GM18511 (cell line): Measurements from ENCODE around the gene TAF1D.
A peak's percentile ranks its signal among the peaks of the same experiment; 100 is the strongest.

Experiments
- ATAC-seq: cut with Tn5 transposase; IDR thresholded peaks from one replicate; pipeline ENCODE4 v1.9.1; 2021; ENCODE audit warnings: mild to moderate bottlenecking, moderate library complexity; ENCODE audit not compliant: unreplicated experiment

The TAF1D gene

DNA sequence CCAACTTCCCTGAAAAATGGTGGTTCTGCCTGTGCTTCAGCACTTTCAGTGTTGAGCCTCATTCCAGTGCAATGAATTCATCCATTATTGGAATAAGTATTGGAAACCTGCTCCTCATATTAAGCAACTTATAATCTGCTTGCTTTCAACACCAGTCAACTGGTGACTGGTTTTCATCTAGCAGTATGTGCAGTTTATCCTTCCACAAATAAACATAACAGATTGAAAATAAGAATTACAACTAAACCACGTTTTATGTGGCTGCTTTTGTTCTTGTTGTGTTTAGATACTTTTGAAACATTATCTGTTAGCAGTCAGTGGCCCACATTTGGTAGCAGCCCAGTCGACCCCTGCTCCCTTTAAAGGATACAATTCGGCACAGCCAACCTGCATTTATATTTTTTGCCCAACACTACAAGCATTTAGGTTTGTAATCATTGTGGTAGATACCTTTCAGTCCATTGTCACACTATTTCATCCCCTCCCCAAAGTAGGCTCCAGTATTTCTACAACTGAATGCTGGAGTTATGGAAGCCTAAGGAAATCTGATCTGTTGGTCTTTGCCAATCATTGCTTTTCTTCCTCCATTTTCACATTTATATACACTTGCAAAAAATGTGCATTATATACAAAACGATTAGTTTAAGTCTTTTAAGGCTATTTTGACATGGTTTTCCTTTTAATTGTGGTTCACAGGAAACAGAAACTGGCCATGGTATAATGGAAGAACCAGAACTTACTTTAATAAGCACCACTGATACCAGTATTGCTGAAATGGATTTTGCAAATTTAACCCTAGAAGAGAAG lies 13.1 kb downstream of the TAF1D start:
- ATAC-seq, result no peak

DNA sequence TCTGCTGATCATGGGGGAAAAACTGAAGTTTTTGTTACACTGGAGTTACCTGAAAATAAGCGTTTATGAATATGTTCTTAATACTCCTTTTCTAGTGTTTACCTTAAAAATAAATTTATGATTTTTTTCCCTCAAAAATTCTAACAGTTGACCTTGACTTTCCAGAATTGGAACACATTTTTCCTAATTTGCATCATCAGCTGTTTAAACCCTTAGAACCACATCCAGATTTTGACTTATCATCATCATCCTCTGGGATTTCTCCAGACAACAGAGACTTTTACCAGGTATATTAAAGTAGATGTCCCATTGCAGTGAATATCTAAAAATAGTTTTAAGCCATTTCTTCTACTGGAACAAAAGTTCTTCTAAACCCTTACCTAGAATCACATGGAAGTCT lies 17.2 kb downstream of the TAF1D start:
- ATAC-seq, result no peak

DNA sequence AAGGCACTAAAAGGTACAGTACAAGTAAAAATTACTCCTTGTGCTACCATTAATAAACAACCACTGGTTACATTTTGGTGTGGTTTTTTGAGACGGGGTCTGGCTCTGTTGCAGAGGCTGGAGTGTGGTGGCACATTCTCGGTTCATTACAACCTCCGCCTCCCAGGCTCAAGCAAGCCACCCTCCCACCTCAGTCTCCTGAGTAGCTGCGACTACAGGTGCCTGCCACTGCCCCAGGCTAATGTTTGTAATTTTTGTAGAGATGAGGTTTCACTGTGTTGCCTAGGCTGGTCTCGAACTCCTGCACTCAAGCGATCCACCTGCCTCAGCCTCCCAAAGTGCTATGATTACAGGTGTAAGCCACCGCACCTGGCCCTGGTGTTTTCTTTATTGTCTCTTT lies 20.8 kb downstream of the TAF1D start:
- ATAC-seq, result no peak

DNA sequence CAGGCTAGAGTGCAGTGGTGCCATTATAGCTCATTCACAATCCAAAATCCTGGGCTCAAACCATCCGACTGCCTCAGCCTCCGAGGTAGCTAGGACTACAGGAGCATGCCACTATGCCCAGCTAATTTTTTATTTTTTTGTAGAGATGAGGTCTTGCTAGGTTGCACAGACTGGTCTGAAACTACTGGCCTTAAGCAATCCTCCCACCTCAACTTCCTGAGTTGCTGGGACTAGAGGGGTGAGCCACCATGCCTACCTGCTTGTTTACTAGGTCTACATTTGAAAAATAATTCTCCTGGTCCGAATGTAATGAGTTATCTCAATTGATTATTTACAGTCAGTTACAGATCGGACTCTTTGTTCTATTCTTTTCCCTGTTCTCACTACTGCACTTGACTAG lies 22.0 kb downstream of the TAF1D start:
- no peak for ATAC-seq

DNA sequence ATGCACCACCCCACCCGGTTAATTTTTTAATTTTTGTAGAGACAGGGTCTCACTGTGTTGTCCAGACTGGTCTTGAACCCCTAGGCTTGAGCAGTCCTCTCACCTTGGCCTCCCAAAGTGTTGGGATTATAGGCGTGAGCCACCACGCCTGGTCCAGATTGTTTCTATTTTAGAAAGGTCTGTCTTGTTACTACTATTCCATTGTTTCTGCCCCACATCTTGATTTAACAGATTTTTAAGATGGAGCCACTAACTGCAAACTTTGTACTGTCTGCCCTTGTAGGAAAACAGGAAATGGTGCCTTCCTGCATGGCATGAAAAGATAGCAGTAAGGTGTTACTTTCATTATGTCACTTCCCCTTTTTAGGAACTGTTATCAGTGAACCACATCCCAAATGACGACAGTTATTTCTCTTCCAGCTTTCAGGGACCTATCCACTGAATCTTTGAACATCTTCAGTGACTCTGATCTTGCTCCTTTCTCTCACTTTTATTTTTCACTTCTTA lies 23.2 kb downstream of the TAF1D start:
- ATAC-seq, result peak; percentile 94

DNA sequence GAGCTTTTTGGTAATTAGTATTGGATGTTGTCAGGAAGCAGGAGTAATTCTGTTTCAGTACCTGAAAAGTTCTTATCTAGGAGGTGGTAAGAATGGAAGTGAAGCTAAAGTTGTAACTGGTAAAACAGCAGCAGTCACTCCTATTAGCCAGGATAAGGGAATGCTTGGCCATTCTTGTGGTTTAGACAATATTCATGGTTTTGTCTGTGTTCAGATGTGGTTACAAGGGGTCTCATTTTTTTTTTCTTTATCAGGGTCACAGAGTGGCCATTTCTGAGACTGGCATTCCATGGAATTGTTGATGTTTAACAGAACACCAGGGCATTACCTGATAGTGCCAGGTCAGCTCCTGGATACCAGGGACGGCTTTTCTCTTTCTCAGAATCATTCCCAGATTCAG lies 23.8 kb downstream of the TAF1D start:
- ATAC-seq, result no peak

DNA sequence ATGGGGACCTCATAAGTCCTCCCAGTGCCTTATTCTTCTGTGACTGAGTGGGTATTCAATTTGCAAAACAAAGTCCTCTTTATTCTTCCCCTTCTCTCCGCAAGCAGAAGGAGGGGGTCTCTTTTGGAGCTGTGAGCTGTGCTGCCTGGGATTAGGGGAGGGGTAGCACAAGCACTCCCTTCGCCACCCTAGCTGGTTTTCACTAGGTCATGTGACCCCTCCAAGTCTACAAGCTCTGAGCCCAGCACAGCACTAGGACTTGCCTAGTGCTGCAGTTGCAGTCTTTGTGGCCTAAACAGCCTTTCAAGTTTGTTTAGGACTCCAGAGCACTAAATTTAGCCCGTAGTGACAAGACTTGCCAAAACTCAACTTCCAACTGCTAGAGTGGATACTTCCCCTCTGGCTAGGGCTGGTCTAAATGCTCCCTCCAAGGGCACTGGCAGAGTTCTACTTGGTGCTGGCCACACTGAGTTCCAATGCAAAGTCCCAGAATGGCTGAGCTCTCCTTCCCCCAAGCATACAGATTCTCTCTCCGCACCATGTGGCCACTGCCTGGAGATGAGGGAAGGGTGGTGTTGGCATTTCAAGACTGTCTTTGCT lies 25.4 kb downstream of the TAF1D start:
- no peak for ATAC-seq

DNA sequence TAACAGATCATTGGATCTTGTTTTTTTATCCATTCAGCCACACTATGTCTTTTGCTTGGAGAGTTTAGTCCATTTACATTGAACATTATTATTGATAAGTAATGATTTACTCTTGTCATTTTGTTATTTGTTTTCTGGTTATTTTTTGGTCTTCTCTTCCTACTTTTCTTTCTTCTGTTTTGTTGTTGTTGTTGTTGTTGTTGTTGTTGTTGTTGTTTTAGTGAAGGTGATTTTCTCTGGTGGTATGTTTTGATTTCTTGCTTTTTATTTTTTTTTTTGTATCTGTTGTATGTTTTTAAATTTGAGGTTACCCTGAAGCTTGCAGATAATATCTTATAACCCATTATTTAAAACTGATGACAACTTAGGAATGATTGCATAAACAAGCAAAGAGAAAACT lies 28.6 kb downstream of the TAF1D start:
- ATAC-seq, result no peak

DNA sequence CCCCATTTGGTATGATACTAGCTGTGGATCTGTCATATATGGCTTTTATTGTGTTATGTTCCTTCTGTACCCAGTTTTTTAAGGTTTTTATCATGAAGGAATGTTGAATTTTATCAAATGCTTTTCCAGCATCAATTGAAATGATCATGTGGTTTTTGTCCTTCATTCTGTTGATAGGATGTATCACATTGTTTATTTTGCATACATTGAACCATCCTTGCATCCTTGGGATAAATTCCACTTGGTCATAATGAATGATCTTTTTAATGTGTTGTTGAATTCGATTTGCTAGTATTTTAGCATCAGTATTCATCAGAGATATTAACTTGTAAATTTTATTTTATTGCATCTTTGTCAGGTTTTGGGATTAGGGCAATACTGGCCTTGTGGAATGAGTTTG lies 31.1 kb downstream of the TAF1D start:
- no peak for ATAC-seq

DNA sequence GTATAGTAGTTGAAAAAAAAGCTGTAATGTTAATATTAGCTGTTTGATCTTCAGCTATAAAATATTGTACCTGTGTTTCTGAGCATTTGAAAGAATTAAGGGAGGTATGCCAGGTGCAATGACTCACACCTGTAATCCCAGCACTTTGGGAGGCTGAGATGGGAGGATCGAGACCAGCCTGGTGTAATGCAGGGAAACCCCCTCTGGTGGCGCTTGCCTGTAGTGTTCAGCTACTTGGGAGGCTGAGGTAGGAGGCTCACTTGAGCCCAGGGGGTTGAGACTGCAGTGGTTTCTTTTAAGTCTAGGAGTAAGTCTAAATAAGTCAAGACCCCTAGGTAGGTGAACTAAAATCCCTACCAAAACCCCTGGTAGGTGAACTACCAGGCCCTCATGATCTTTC lies 37.1 kb downstream of the TAF1D start:
- no peak for ATAC-seq

DNA sequence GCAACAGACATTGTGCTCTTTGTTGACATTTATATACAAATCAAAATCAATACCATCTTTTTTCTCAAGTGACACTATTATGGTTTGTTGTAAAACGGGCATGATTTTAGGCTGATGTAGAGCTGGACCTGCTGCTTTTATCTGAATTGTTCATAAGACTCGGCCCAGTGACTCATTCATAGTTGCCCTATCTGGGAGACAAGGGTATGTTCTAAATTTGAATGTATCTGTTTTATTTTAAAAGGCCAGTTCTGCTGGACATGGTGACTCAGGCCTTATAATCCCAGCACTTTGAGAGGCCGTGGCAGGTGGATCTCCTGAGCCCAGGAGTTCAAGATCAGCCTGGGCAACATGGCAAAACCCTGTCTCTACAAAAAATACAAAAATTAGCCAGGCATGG lies 40.5 kb downstream of the TAF1D start:
- ATAC-seq, result no peak

DNA sequence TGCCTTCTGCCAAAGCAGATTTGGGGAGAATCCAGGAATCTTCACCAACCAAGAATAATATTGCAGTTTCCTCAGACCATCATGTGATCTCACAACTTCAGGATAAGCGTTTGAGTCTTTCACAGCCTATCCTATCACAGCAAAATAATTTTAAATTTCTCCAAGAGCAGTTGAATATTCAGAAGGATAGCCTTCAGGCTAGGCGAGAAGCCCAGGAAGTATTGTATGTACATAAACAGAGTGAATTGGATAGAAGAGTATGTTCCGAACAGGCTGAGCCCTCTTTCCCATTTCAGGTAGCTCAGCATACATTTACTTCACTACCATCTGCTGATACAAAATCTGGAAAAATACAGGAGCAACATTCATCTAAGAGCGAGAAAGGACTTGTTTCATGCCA lies 43.7 kb downstream of the TAF1D start:
- no peak for ATAC-seq

DNA sequence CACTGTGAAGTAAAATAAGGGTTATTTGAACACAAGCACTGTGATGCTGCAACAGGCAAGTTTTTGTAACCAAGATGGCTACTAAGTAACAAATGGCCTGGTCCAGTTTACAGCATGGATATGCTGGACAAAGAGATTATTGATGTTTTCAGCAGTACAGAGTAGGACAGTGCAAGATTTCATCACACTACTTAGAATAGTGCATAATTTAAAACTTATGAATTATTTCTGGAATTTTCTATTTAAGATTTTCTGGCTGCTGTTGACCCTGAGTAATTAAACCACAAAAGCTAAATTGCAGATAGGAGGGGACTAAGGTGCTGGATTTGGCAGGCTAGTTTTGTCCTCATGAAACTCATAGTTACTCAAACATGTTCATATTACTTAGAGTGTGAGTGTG lies 46.7 kb downstream of the TAF1D start:
- ATAC-seq, result no peak

DNA sequence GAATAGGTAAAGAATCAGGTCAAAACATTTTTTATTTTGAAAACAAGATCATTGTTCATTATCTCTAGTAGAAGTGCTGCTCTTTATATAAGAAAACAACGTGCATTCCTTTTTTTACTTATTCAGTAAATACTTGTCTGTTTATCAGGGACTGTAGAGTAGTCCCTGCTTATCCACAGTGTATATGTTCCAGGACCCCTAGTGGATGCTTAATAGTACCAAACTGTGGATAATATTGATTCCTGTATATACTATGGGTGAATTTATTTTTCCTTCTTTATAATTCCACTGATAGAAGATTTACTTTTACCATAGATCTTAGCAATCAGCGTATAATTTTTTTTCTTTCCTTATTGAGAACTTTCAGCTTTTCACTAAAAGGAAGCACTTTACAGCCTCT lies 47.2 kb downstream of the TAF1D start:
- no peak for ATAC-seq

DNA sequence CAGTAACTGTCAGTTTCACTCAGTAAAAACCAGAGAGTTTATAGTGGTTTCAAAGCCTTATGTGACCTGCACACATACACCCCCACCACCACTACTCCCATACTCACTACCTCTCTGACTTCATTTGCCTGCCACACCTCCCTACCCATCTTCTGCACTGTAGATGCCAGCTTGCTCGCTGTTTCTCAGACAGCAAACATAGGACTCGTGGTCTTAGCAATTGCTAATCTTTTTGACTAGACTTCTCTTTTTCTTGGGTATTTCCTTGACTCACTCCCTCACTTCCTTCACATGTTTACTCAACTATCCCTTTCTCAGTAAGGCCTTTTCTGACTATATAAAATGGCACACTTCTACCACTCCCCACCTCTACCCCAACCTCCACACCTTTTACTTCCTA lies 52.1 kb downstream of the TAF1D start:
- peak; percentile 94 for ATAC-seq

DNA sequence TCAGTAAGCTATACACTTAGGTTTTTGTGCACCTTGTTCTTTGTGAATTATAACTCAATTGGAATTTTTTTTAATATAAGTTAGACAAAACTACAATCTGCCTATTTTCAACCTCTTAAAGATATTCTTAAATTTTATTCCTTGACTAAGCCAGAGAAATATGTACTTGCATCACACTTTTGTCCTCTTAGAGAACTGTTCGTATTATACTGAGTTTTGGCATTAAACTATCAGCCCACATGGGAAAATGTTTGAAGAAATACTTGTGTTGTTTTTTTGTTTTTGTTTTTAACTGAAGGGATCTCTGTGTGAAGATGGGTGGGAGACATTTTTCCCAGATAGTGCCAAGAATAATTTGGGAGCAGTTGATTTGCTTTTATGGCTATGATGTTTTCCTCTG lies 54.5 kb downstream of the TAF1D start:
- no peak for ATAC-seq

DNA sequence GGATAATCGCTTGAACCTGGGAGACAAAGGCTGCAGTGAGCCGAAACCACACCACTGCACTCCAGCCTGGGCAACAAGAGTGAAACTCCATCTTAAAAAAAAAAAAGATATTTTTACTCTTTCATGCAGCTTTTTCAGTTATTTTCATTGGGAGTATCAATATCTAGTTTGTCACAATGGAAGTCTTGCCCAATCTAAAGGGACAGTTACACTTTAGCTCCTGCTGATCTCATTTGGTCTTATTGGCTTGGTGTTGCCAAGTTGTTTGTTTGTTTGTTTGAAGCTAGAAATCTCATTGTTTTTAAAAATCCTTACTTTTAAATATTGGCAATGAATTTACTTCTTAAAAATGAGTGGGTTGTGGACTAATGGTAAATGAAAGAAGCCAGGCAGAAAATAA lies 55.1 kb downstream of the TAF1D start:
- ATAC-seq, result no peak
